PC-9 (cell line): Measurements from ENCODE around the gene ZMPSTE24. TPM values are rescaled to one million over a fixed set of nuclear protein-coding genes. Genes with fewer than 3 reads are reported as not detected.

ENCODE experiments used
- BruUV-seq: library from RNA; stranded (reverse); fragments of 400-500 nt; replicated peaks from 2 replicates; lab custom pipeline; 2021; lab: Mats Ljungman, UMichigan
- CTCF ChIA-PET: fragments of 300-600 bp; sonication (Branson Sonifier 250); formaldehyde crosslinking; loops from one replicate; lab custom pipeline; 2022; ENCODE audit warnings: antibody characterized with exemption; lab: Charles Lee
- POLR2A ChIA-PET: fragments of 300-600 bp; sonication (Branson Sonifier 250); formaldehyde crosslinking; loops from one replicate; lab custom pipeline; 2022; ENCODE audit warnings: antibody characterized with exemption; ENCODE audit not compliant: unreplicated experiment; lab: Charles Lee
- DNase-seq, 2 experiments: peaks; one replicate each; pipeline versions ENCODE4 v3.0.0 to v3.0.0-alpha.2; 2015 to 2022; ENCODE audit warnings: mixed read lengths in 1 of 2
- H2AFZ ChIP-seq: fragments of 200-600 bp; sonication (generic); 2 replicates; pipeline ENCODE4 v1.8.1; 2017; ENCODE audit warnings: antibody characterized with exemption
- H3F3A ChIP-seq: fragments of 200-600 bp; sonication (generic); 2 replicates; pipeline ENCODE4 v1.8.1; 2017; ENCODE audit warnings: antibody characterized with exemption, mild to moderate bottlenecking, low read depth; ENCODE audit not compliant: insufficient read depth
- H3K27ac ChIP-seq: fragments of 200-600 bp; sonication (generic); 2 replicates; pipeline ENCODE4 v1.6.1; 2016; ENCODE audit warnings: mixed run types
- H3K27me3 ChIP-seq: fragments of 200-600 bp; sonication (generic); 2 replicates; pipeline ENCODE4 v1.6.1; 2016; ENCODE audit warnings: low read depth, mixed run types; ENCODE audit not compliant: insufficient read depth
- H3K36me3 ChIP-seq: fragments of 200-600 bp; sonication (generic); 2 replicates; pipeline ENCODE4 v1.6.1; 2016; ENCODE audit warnings: low read depth, mixed run types
- H3K4me1 ChIP-seq: fragments of 200-600 bp; sonication (generic); replicated peaks from 2 replicates; pipeline ENCODE4 v1.6.1; 2016; ENCODE audit warnings: mixed run types; ENCODE audit not compliant: insufficient read depth
- H3K4me2 ChIP-seq: fragments of 200-600 bp; sonication (generic); 2 replicates; pipeline ENCODE4 v1.6.1; 2017; ENCODE audit warnings: mixed run types
- H3K4me3 ChIP-seq: fragments of 200-600 bp; sonication (generic); 2 replicates; pipeline ENCODE4 v1.6.1; 2016; ENCODE audit warnings: mixed run types
- H3K79me2 ChIP-seq: fragments of 200-600 bp; sonication (generic); 2 replicates; pipeline ENCODE4 v1.6.1; 2017; ENCODE audit warnings: low read depth, mixed run types
- H3K9me2 ChIP-seq: fragments of 200-600 bp; sonication (generic); 2 replicates; pipeline ENCODE4 v1.8.1; 2017; ENCODE audit warnings: mild to moderate bottlenecking; ENCODE audit not compliant: insufficient read depth
- H3K9me3 ChIP-seq: fragments of 200-600 bp; sonication (generic); 2 replicates; pipeline ENCODE4 v1.8.1; 2016; ENCODE audit warnings: low read depth; ENCODE audit not compliant: insufficient read depth
- H4K20me1 ChIP-seq: fragments of 200-600 bp; sonication (generic); 2 replicates; pipeline ENCODE4 v1.8.1; 2017; ENCODE audit not compliant: insufficient read depth
- CTCF ChIP-seq: fragments of 200-600 bp; sonication (generic); conservative IDR thresholded peaks from 2 replicates; pipeline ENCODE4 v1.6.1; 2017; ENCODE audit warnings: mixed run types, antibody characterized with exemption, mild to moderate bottlenecking, moderate library complexity
- EZH2 ChIP-seq: fragments of 200-600 bp; sonication (generic); IDR thresholded peaks from 2 replicates; pipeline ENCODE4 v1.8.0; 2017; ENCODE audit warnings: antibody characterized with exemption, low read depth
- intact Hi-C: fragments of 100-400 bp; cut with micrococcal nuclease; formaldehyde crosslinking; loops from one replicate; pipeline ENCODE4 v1.10.0; 2022; ENCODE audit not compliant: unreplicated experiment
- total RNA-seq: library from RNA; stranded (reverse); gene quantifications from 2 replicates; pipeline ENCODE4 v1.2.3, GENCODE V29; 2021

Gene ZMPSTE24
- total RNA-seq, 1 experiment from 2014 or later: 55.8 TPM

GRCh38 chr1:40265298-40265697 lies 7.3 kb downstream of the ZMPSTE24 start:
- DNase-seq: no peak
- Histone ChIP-seq H4K20me1 (peaks cover 18% of the 10 kb centered on the region), H2AFZ (no peak overlapping the region), H3F3A (no peaks in the 10 kb centered on the region), H3K9me2 (no peaks in the 10 kb centered on the region), H3K4me3 (no peak overlapping the region), H3K9me3 (no peaks in the 10 kb centered on the region), H3K36me3 (peaks cover 51% of the 10 kb centered on the region), H3K27me3 (no peaks in the 10 kb centered on the region), H3K27ac (no peak overlapping the region), H3K4me2 (no peak overlapping the region), H3K79me2 (peaks cover 18% of the 10 kb centered on the region), H3K4me1 (no peaks in the 10 kb centered on the region)
- no peak for TF ChIP-seq EZH2
- TF ChIP-seq CTCF: no peak
- ChIA-PET POLR2A (no interaction called here), CTCF (interaction anchor here (0.6 kb wide), 1 partner anchor 167 kb away, joined by 8 read pairs; no protein-coding TSS in a partner anchor)
- intact Hi-C loops: no loop called here
- no TSS peak for BruUV-seq

GRCh38 chr1:40265919-40266318 lies 7.9 kb downstream of the ZMPSTE24 start:
- Histone ChIP-seq H3K4me3 (no peak overlapping the region), H3K9me3 (no peaks in the 10 kb centered on the region), H3K27ac (no peak overlapping the region), H3K27me3 (no peaks in the 10 kb centered on the region), H3K79me2 (peaks cover 12% of the 10 kb centered on the region), H2AFZ (no peak overlapping the region), H3K4me2 (no peak overlapping the region), H4K20me1 (peaks cover 18% of the 10 kb centered on the region), H3K36me3 (peaks cover 50% of the 10 kb centered on the region), H3F3A (no peaks in the 10 kb centered on the region), H3K4me1 (no peaks in the 10 kb centered on the region), H3K9me2 (no peaks in the 10 kb centered on the region)
- intact Hi-C loops: no loop called here
- POLR2A ChIA-PET: no interaction called here
- TF ChIP-seq EZH2: no peak
- no peak for TF ChIP-seq CTCF
- CTCF ChIA-PET: interaction anchor here (0.6 kb wide), 1 partner anchor 267 kb away, joined by 4 read pairs; no protein-coding TSS in a partner anchor
- no TSS peak for BruUV-seq
- no peak for DNase-seq

- Histone ChIP-seq H3F3A (no peaks in the 10 kb centered on the region), H3K36me3 (peaks cover 47% of the 10 kb centered on the region), H3K4me3 (no peak overlapping the region), H3K9me2 (no peaks in the 10 kb centered on the region), H3K4me2 (no peak overlapping the region), H3K79me2 (peaks cover 7% of the 10 kb centered on the region), H3K27ac (no peak overlapping the region), H3K9me3 (no peaks in the 10 kb centered on the region), H4K20me1 (peaks cover 23% of the 10 kb centered on the region), H3K4me1 (no peaks in the 10 kb centered on the region), H2AFZ (no peak overlapping the region), H3K27me3 (no peaks in the 10 kb centered on the region)
- ChIA-PET POLR2A (no interaction called here), CTCF (interaction anchor here (0.6 kb wide), 1 partner anchor 266 kb away, joined by 4 read pairs; no protein-coding TSS in a partner anchor)
- intact Hi-C loops: no loop called here
- TF ChIP-seq EZH2: no peak
- DNase-seq: no peak
- no TSS peak for BruUV-seq
Measured at GRCh38 chr1:40266786-40267535, 8.9 kb downstream of the ZMPSTE24 start.
